ENCODE data around the gene ADGRL2.

Gene ADGRL2

GRCh38 chr1:82007804-82008203 lies 207.1 kb downstream of the ADGRL2 start:
- DNase-seq = no peak

DNA sequence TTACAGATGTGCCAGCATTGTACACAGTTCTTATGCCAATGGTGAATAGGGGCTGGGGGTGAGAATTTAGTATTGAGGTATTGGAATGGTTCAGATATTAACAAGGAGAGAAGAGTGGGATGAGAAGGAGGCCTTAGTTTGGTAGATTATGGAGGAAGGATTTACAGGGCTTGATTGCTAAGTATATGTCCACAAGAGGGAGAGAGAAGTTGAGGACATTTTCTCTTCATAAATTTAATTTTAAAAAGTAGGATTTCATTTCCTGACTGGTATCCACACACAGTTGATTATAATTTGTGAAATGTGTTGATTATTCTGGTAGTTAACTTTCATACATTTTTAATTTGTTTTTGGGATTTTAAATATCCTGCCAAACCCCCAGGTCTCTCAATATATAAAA lies 213.0 kb downstream of the ADGRL2 start:
- DNase-seq = no peak

GRCh38 chr1:82015444-82015843 lies 214.7 kb downstream of the ADGRL2 start:
- DNase-seq = no peak

GRCh38 chr1:82018319-82018718 lies 217.6 kb downstream of the ADGRL2 start:
- DNase-seq = no peak

GRCh38 chr1:82019508-82019907 lies 218.8 kb downstream of the ADGRL2 start:
- no peak for DNase-seq

- DNase-seq = no peak
These were observed 230.1 kb downstream of the ADGRL2 start for GRCh38 chr1:82030830-82031229.

DNA sequence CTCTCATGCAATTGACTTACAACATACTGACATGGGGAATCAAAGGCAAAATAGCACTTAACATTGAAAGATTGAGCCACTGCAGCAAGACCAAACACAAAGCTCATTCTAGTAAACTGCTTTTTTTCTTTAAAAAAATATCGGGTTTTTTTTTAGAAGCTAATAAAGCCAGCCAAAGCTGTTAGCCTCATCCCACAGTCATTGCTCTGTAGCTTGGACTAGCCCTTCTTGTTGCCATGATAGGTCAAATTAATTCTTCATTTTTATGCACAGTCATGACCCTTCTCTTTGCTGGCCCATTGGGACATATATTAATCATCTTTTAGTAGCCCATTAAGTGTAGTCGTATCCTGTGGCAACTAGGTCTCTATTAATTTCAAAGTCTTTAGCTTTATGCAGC lies 231.3 kb downstream of the ADGRL2 start:
- no peak for DNase-seq

- no peak for DNase-seq
These were observed 234.1 kb downstream of the ADGRL2 start for GRCh38 chr1:82034812-82035211.
